Osteoblast (primary cell): ENCODE data around the gene MATR3. TPM values are rescaled to one million over a fixed set of nuclear protein-coding genes. Genes with fewer than 3 reads are reported as not detected.
A peak's percentile ranks its signal among the peaks of the same experiment; 100 is the strongest.

Experiments used
- DNase-seq: peaks from one replicate; pipeline ENCODE4 v3.0.0; 2011; ENCODE audit warnings: low spot score, mixed read lengths; ENCODE audit not compliant: insufficient read length; ENCODE audit errors: missing footprints
- H2AFZ ChIP-seq: 2 replicates; pipeline ENCODE4 v1.6.0; 2011; ENCODE audit warnings: mild to moderate bottlenecking, low read length
- H3K27ac ChIP-seq: 2 replicates; pipeline ENCODE4 v1.5.1; 2011; ENCODE audit warnings: mild to moderate bottlenecking, low read depth, low read length, moderate library complexity
- H3K27me3 ChIP-seq: 2 replicates; pipeline ENCODE4 v1.6.0; 2012; ENCODE audit warnings: mild to moderate bottlenecking, control low read depth, inconsistent platforms, low read length, moderate library complexity; ENCODE audit not compliant: insufficient read depth
- H3K36me3 ChIP-seq: 2 replicates; pipeline ENCODE4 v1.5.1; 2011; ENCODE audit warnings: mild to moderate bottlenecking, low read length, control low read depth, moderate library complexity; ENCODE audit not compliant: insufficient read depth
- H3K4me1 ChIP-seq: 2 replicates; pipeline ENCODE4 v1.5.1; 2011; ENCODE audit warnings: mild to moderate bottlenecking, low read length, control low read depth, moderate library complexity; ENCODE audit not compliant: insufficient read depth
- H3K4me2 ChIP-seq: 2 replicates; pipeline ENCODE4 v1.6.0; 2011; ENCODE audit warnings: mild to moderate bottlenecking, low read length; ENCODE audit not compliant: insufficient read depth
- H3K4me3 ChIP-seq: fragments of 200-600 bp; sonication (generic); 3 replicates; pipeline ENCODE4 v1.5.1; 2012; ENCODE audit warnings: mild to moderate bottlenecking, low read length, inconsistent platforms; ENCODE audit not compliant: insufficient read depth
- H3K79me2 ChIP-seq: 2 replicates; pipeline ENCODE4 v1.6.0; 2012; ENCODE audit warnings: mild to moderate bottlenecking, low read length, control low read depth, inconsistent platforms; ENCODE audit not compliant: insufficient read depth
- H3K9me3 ChIP-seq: 2 replicates; pipeline ENCODE4 v1.5.1; 2011; ENCODE audit warnings: low read depth, low read length, control low read depth
- H4K20me1 ChIP-seq: 2 replicates; pipeline ENCODE4 v1.6.0; 2012; ENCODE audit warnings: mild to moderate bottlenecking, low read length, control low read depth; ENCODE audit not compliant: insufficient read depth
- CTCF ChIP-seq: IDR thresholded peaks from 2 replicates; pipeline ENCODE4 v1.5.1; 2011; ENCODE audit warnings: mild to moderate bottlenecking, low read depth, low read length, moderate library complexity; ENCODE audit errors: extremely low read depth
- total RNA-seq: library from RNA; depleted of rRNA; stranded (reverse); fragments of >200 nt; gene quantifications from 2 replicates; pipeline ENCODE4 v1.2.3, GENCODE V29; 2012

Gene MATR3
- total RNA-seq, 1 donor: 284 TPM

- no peak overlapping the region for H3K27ac ChIP-seq
- DNase-seq: no peak
- peaks cover 30% of the 10 kb centered on the region for H3K4me1 ChIP-seq
- peaks cover 35% of the 10 kb centered on the region for H3K79me2 ChIP-seq
- H2AFZ ChIP-seq: no peak overlapping the region
- no peak overlapping the region for H3K4me3 ChIP-seq
- no peaks in the 10 kb centered on the region for H3K9me3 ChIP-seq
- no peak overlapping the region for H3K4me2 ChIP-seq
- H3K36me3 ChIP-seq: peaks cover 4% of the 10 kb centered on the region
- no peak for TF ChIP-seq CTCF
- peaks cover 34% of the 10 kb centered on the region for H4K20me1 ChIP-seq
- no peaks in the 10 kb centered on the region for H3K27me3 ChIP-seq
These were observed 46.5 kb downstream of the MATR3 start for GRCh38 chr5:139340051-139340450.

- peaks cover 33% of the 10 kb centered on the region for H4K20me1 ChIP-seq
- no peaks in the 10 kb centered on the region for H3K27me3 ChIP-seq
- H3K9me3 ChIP-seq: no peaks in the 10 kb centered on the region
- peak overlapping the region; percentile 100 for H3K4me2 ChIP-seq
- H3K27ac ChIP-seq: peak overlapping the region; percentile 100
- H2AFZ ChIP-seq: peak overlapping the region; percentile 80
- H3K79me2 ChIP-seq: peaks cover 46% of the 10 kb centered on the region
- peak; percentile 78 for DNase-seq
- peak overlapping the region; percentile 99 for H3K4me3 ChIP-seq
- no peak for TF ChIP-seq CTCF
- H3K4me1 ChIP-seq: peaks cover 27% of the 10 kb centered on the region
- H3K36me3 ChIP-seq: peaks cover 4% of the 10 kb centered on the region
These were observed 47.7 kb downstream of the MATR3 start for GRCh38 chr5:139341187-139341688.

GRCh38 chr5:139341689-139342422 is 48.3 kb downstream of the MATR3 start, which contains the start of gene PAIP2:
Gene PAIP2 (plus strand): TSS chr5:139341854. CDS start chr5:139363785, 21,931 bp downstream.
- Histone ChIP-seq H2AFZ (peak within 1 kb of the TSS; percentile 85), H3K4me1 (peaks cover 22% of the 10 kb centered on the region), H3K9me3 (no peaks in the 10 kb centered on the region), H3K27ac (peak within 1 kb of the TSS; percentile 100), H3K4me2 (peak within 1 kb of the TSS; percentile 100), H3K79me2 (peaks cover 53% of the 10 kb centered on the region), H3K36me3 (peaks cover 4% of the 10 kb centered on the region), H3K4me3 (peak within 1 kb of the TSS; percentile 99), H4K20me1 (peaks cover 39% of the 10 kb centered on the region), H3K27me3 (no peaks in the 10 kb centered on the region)
- DNase-seq: peak; percentile 95
- peak; percentile 72 for TF ChIP-seq CTCF

- no peaks in the 10 kb centered on the region for H3K27me3 ChIP-seq
- H3K4me1 ChIP-seq: peaks cover 22% of the 10 kb centered on the region
- peak; percentile 50 for DNase-seq
- peak overlapping the region; percentile 99 for H3K4me3 ChIP-seq
- no peak overlapping the region for H2AFZ ChIP-seq
- no peak for TF ChIP-seq CTCF
- peak overlapping the region; percentile 100 for H3K27ac ChIP-seq
- no peaks in the 10 kb centered on the region for H3K9me3 ChIP-seq
- H4K20me1 ChIP-seq: peaks cover 40% of the 10 kb centered on the region
- peaks cover 58% of the 10 kb centered on the region for H3K79me2 ChIP-seq
- peak overlapping the region; percentile 100 for H3K4me2 ChIP-seq
- H3K36me3 ChIP-seq: peaks cover 4% of the 10 kb centered on the region
These were observed 48.8 kb downstream of the MATR3 start for GRCh38 chr5:139342423-139342723.
